Measurements from ENCODE around the gene PMM1.

GRCh38 chr22:41579297-41579996 lies 10.2 kb downstream of the PMM1 start:
- no peak for TF ChIP-seq CTCF (IDR thresholded peaks at IDR 0.05)
- no peak for TF ChIP-seq POLR2AphosphoS5 (IDR thresholded peaks at IDR 0.05; ENCODE audit: low read depth, low read length)
- no peak for TF ChIP-seq TCF7L2 (IDR thresholded peaks at IDR 0.05; ENCODE audit: low read depth, low read length)
- TF ChIP-seq REST (IDR thresholded peaks at IDR 0.05; ENCODE audit: insufficient read depth in 1 of 2, low read depth in 2 of 2, low read length in 1 of 2) = no peak
- no peak for TF ChIP-seq SIN3A (IDR thresholded peaks at IDR 0.05; ENCODE audit: borderline replicate concordance, insufficient read depth, low read depth, low read length)
